HG02970 (cell line): ENCODE measurements around the gene USF2.

Experiments
- ATAC-seq: cut with Tn5 transposase; IDR thresholded peaks from one replicate; pipeline ENCODE4 v1.9.1; 2021; ENCODE audit warnings: mild to moderate bottlenecking, moderate library complexity, moderate number of reproducible peaks; ENCODE audit not compliant: unreplicated experiment, low FRiP score

The USF2 gene

GRCh38 chr19:35297922-35298321 is 29.2 kb downstream of the USF2 start:
- no peak for ATAC-seq

DNA sequence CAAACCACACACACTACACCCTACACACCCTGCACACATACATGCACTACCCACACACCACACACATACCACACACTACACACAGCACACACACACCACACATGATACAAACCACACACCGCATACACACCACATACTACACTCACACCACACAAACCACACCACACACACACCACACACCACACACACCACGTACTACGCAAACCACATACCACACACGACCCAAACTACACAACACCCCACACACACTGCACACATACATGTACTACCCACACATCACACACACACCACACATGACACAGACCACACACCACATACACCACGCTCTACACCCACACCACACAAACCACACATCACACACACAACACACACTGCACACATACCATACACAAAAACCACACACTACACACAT is 29.8 kb downstream of the USF2 start:
- no peak for ATAC-seq

- no peak for ATAC-seq
Measured at GRCh38 chr19:35299523-35300338, 31.0 kb downstream of the USF2 start.

- no peak for ATAC-seq
Measured at GRCh38 chr19:35300339-35300649, 31.5 kb downstream of the USF2 start.

DNA sequence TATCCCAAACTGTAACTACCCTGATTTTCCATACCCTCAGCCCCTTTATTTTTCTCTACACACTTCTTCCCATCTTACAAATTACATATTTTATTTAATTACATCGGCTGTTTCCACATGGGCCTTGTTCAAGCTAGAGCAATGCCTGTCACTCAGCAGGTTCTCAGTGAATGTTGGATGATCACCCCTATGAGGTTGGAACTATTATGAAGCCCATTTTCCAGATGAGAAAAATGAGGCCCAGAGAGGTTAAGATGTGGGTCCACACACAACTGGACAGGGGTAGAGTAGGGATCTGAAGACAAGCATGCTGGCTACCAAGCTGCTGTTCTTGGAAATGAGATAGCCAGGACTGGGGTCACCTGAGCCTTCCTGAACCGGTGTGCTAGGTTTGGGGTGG is 33.2 kb downstream of the USF2 start:
- no peak for ATAC-seq

- ATAC-seq, result no peak
Measured at GRCh38 chr19:35302446-35302845, 33.7 kb downstream of the USF2 start.

DNA sequence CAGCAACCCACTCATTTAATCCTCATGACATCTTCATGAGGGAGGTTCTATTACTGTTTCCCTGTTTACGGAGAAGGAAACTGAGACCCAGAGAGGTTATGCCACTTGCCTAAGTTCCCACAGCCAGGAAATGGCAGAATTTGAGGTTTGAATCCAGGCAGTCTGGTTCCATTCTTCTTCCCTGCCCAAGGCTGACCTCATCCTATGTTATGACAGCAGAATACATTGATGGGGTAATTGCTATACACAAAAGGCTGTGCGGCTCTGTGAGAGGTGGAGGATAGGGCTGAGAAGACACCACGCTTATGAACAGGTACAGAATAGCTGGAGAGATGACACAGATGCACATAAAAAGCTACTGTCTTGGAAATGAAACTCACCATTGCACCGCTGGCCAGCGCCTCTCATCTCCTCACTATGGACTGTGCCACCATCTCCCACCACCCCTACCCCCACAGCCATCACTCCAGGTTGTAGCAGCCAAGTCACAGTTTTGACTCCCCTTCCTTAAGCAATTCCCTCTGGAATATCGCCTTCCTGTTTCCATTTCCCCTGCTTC is 34.7 kb downstream of the USF2 start:
- no peak for ATAC-seq

DNA sequence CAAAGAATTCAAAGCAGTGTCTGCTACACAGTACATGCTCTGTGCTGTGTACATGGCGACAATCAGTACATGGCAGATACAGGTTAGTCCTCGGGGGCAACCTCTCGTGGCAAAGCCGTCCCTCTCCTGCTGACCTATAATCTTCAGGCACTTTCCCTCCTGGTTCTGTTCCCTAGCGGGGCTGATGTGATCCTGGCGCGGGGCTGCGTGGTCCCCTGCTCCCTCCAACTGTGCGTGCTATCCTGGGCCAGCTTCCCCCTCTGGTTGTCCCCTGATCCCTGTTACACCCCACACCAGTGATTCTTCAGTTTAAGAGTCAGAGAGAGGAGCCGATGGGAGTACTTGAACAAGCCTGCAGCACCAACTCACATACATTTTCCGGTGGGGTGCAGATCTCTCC is 35.3 kb downstream of the USF2 start:
- ATAC-seq, result no peak

GRCh38 chr19:35305181-35305580 is 36.4 kb downstream of the USF2 start:
- ATAC-seq, result no peak

DNA sequence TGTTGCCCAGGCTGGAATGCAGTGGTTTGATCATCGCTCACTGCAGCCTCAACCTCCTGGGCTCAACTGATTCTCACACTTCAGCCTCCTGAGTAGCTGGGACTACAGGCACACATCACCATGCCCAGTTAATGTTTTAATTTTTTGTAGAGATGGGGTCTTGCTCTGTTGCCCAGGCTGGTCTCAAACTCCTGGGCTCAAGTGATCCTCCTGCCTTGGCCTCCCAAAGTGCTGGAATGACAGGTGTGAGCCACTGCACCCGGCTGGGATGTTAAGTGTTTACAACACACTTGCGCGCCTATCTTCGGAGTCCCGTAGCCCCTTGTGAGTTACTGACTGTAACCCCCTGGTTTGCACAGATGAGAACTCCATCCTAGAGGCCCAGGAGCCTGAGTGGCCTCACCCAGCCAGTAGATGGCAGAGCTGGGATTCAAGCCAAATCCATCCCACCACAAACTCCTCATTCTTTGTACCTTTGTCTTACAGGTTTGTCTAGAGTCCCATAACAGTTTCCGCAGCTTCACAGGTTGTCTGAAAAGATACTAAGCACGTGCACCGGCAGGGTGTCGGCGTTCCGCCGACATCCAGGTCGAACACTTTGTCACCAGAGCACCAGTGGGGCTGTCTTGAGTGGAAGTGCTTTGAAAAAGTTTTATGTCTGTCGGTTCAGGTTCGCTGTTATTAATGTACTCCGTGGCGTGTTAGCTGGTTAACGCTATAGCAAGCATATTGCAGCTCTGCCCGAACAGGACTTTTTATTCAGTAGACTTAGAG is 37.9 kb downstream of the USF2 start:
- ATAC-seq, result no peak

DNA sequence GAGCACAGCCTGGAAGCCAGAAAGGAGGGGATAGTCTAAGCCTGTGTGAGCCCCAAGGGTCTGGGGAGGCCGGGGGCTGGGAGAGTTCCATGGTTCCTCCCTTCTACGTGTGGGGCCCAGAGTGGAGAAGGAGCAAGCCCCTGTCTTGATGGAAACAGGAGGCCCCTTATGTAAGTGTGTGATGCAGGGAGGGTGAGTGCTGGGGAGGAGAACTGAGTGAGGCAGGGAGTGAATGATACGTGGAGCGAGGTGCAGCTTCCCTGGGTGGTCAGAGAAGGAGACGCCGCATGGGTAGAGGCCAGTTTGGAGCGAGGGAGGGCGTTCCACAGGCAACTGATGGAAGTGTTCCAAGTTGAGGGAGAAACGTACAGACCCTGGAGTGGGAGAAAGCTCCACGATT is 39.2 kb downstream of the USF2 start:
- ATAC-seq, result no peak

DNA sequence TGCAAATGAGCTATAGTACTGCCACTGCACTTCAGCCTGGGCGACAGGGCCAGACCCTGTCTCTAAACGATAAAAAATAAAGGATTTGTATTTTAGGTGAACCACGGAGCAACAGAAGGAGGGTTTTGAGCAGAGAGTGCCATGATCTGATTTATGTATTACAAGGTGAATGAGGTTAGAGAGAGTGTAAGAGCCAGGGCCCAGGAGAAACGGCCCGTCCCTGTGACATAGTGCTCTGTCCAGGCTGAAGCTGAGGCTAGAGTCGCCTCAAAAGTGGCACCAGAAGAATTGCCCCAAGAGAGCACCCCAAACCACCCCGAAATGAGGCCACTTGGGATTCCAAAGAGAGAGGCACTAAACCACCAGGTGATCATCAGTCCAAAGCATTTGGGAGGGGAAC is 40.1 kb downstream of the USF2 start:
- ATAC-seq, result no peak

DNA sequence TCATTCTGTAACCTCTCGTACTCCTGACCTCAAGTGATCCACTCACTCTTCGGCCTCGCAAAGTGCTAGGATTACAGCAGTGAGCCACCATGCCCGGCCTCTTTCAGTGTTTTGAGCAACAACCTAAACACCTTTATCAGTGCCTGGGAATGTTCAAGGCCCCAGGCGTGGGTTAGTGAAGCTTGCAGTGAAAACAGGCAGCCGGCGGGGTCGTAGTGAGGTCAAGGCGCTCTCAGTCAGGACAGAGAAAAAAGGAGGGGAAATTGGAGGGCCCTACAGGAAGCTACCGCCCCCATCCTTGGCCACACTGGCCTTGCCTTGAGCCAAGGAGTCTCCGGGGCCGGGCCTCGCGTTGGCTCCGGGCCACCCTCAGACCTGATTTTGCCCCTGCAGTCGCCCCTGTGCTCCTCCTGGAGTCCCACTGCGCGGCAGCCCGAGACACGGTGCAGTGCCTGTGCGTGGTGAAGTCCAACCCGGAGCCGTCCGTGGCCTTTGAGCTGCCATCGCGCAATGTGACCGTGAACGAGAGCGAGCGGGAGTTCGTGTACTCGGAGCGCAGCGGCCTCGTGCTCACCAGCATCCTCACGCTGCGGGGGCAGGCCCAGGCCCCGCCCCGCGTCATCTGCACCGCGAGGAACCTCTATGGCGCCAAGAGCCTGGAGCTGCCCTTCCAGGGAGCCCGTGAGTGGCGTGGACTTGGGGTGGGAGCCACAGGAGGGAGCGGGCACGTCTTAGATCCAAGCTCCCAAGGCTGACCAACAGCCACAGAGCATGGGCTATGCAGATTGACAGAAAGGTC is 40.9 kb downstream of the USF2 start:
- ATAC-seq, result no peak

GRCh38 chr19:35310331-35310730 is 41.6 kb downstream of the USF2 start:
- no peak for ATAC-seq

- no peak for ATAC-seq
Measured at GRCh38 chr19:35310811-35311465, 42.2 kb downstream of the USF2 start.

- no peak for ATAC-seq
Measured at GRCh38 chr19:35311901-35312665, 43.3 kb downstream of the USF2 start.

GRCh38 chr19:35313587-35313986 is 44.8 kb downstream of the USF2 start:
- no peak for ATAC-seq

GRCh38 chr19:35314031-35314430 is 45.3 kb downstream of the USF2 start:
- no peak for ATAC-seq

- ATAC-seq, result no peak
Measured at GRCh38 chr19:35314858-35315470, 46.2 kb downstream of the USF2 start.
